Aorta (tissue), 5 donors: ENCODE results near the gene PIK3AP1. TPM values are rescaled to one million over a fixed set of nuclear protein-coding genes. Genes with fewer than 3 reads are reported as not detected.
"Not testable (repeated sequence)": the region's sequence is repeated elsewhere in the genome, so short reads cannot be mapped to it uniquely, and the experiment has no call there.

ENCODE experiments used
- ATAC-seq: fragments of 200-7000 bp; cut with Tn5 transposase; one replicate; pipeline ENCODE4 v1.9.1; 2022; ENCODE audit warnings: moderate library complexity; ENCODE audit not compliant: low FRiP score
- DNase-seq, 2 donors: peaks; one replicate each; pipeline ENCODE4 v3.0.0-alpha.2; 2020
- H3K27ac ChIP-seq, 2 donors: one replicate each; pipeline ENCODE4 v1.5.1; 2013; ENCODE audit warnings: low read length in 2 of 2, mild to moderate bottlenecking in 2 of 2, moderate library complexity in 2 of 2, control low read depth in 1 of 2, inconsistent platforms in 1 of 2, low read depth in 1 of 2
- H3K27me3 ChIP-seq, 2 donors: one replicate each; pipeline ENCODE4 v1.6.1; 2013; ENCODE audit warnings: control low read depth in 1 of 2, low read length in 1 of 2, mild to moderate bottlenecking in 1 of 2, moderate library complexity in 1 of 2; ENCODE audit not compliant: insufficient read depth in 2 of 2, control insufficient read depth in 1 of 2
- H3K36me3 ChIP-seq, 2 donors: one replicate each; pipeline ENCODE4 v1.6.1; 2013; ENCODE audit warnings: control low read depth in 1 of 2, low read length in 1 of 2, mild to moderate bottlenecking in 1 of 2; ENCODE audit not compliant: insufficient read depth in 2 of 2, control insufficient read depth in 1 of 2
- H3K4me1 ChIP-seq, 2 donors: one replicate each; pipeline ENCODE4 v1.6.1; 2013; ENCODE audit warnings: low read length in 2 of 2, control low read depth in 1 of 2, mild to moderate bottlenecking in 1 of 2, moderate library complexity in 1 of 2; ENCODE audit not compliant: insufficient read depth in 2 of 2, control insufficient read depth in 1 of 2
- H3K4me3 ChIP-seq, 2 donors: one replicate each; pipeline ENCODE4 v1.5.1; 2013; ENCODE audit warnings: low read length in 2 of 2, control low read depth in 1 of 2, mild to moderate bottlenecking in 1 of 2
- H3K9me3 ChIP-seq: one replicate; pipeline ENCODE4 v1.6.1; 2013; ENCODE audit warnings: mild to moderate bottlenecking, low read length; ENCODE audit not compliant: control insufficient read depth
- WGBS, 2 donors: extraction: QIAGEN DNeasy Blood & Tissue Kit; methylation state at CpG; one replicate each; pipeline ENCODE4 v1.1.7; 2013; 5-methylcytosine and 5-hydroxymethylcytosine counted together
- intact Hi-C, 2 donors: fragments of 100-400 bp; cut with DNase I; formaldehyde crosslinking; loops; one replicate each; pipeline versions ENCODE4 v1.14.2 to v1.15.0; 2022
- polyA plus RNA-seq, 2 donors: library from polyadenylated mRNA; stranded (reverse); fragments of 200-250 nt; gene quantifications; one replicate each; pipeline ENCODE4 v1.2.3, GENCODE V29; 2013
- total RNA-seq, 2 donors: library from RNA; stranded (reverse); fragmentation: NEBNext Ultra II Directional; extraction: Animal tissue kit (Norgen Biotek cat#: 25700); gene quantifications; one replicate each; pipeline ENCODE4 v1.2.1, GENCODE V29; 2021
- donor health status: healthy with polysubstance abuse.
- donor health status: Bipolar disorder and iron deficiency.
- donor health status: DM: no; HTN: no; CAD: no.
- donor health status: DM: no; HTN: no; CAD: no.
- donor health status: DM: yes; HTN: yes; CAD: no.

Gene PIK3AP1
- total and polyA plus RNA-seq, 4 donors = 1.9 to 23.4 (median 11.9) TPM

- H3K4me1 ChIP-seq = no peaks in the 10 kb centered on the region
- no peak overlapping the region for H3K27ac ChIP-seq
- DNase-seq (no peak), ATAC-seq (no peak)
- no peak overlapping the region for H3K4me3 ChIP-seq
- no peaks in the 10 kb centered on the region for H3K9me3 ChIP-seq
- WGBS, 2 donors = 92% methylated on average over 7 of the region's 7 CpGs
- H3K27me3 ChIP-seq = no peaks in the 10 kb centered on the region
- intact Hi-C loops = no loop called here
- H3K36me3 ChIP-seq = no peaks in the 10 kb centered on the region
These were observed 19.8 kb upstream of the PIK3AP1 start for GRCh38 chr10:96740141-96740540.

DNA sequence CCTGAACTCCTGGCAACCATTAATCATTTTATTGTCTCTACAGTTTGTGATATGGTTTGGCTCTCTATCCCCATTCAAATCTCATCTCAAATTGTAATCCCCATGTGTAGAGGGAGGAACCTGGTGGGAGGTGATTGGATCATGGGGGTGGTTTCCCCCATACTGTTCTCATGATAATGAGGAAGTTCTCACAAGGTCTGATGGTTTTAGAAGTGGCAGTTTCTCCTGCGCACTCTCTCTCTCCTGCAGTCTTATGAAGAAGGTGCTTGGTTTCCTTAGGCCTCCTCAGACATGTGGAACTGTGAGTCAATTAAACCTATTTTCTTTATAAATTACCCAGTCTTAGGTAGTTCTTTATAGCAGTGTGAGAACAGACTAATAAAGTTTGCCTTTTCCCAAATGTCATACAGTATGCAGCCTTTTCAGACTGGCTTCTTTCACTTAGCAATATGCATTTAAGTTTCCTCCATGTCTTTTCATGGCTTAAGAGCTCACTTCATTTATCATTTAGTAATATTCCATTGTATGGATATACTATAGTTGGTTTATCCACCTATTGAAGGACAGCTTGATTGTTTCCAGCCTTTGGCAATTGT, 17.1 kb upstream of the PIK3AP1 start:
- DNase-seq, intact Hi-C loops, H3K4me3 ChIP-seq: not testable (repeated sequence)

GRCh38 chr10:96724621-96725020, 4.3 kb upstream of the PIK3AP1 start:
- intact Hi-C loops = no loop called here
- WGBS, 2 donors = 84 to 89% methylated on average over 6 of the region's 6 CpGs
- H3K27me3 ChIP-seq = no peaks in the 10 kb centered on the region

More for the DNA sequence above, 17.1 kb upstream of the PIK3AP1 start:
- not testable (repeated sequence) for H3K27ac ChIP-seq, H3K36me3 ChIP-seq, H3K4me1 ChIP-seq, H3K9me3 ChIP-seq, H3K27me3 ChIP-seq, ATAC-seq
- 93% methylated on average over 1 of the region's 1 CpG for WGBS, 2 donors

GRCh38 chr10:96721207-96721572, 876 bp upstream of the PIK3AP1 start:
- ATAC-seq = no peak
- 36 to 46% methylated on average over 4 of the region's 4 CpGs for WGBS, 2 donors
- Histone ChIP-seq H3K27me3 (no peaks in the 10 kb centered on the region), H3K4me1 (peaks cover 0 to 5% of the 10 kb centered on the region in 2 donors), H3K4me3 (no peak overlapping the region), H3K27ac (no peak overlapping the region), H3K9me3 (no peaks in the 10 kb centered on the region), H3K36me3 (no peaks in the 10 kb centered on the region)
- intact Hi-C loops = no loop called here
- DNase-seq = no peak

More at GRCh38 chr10:96724621-96725020, 4.3 kb upstream of the PIK3AP1 start:
- H3K4me1 ChIP-seq = peaks cover 0 to 5% of the 10 kb centered on the region in 2 donors
- no peak for ATAC-seq
- H3K27ac ChIP-seq = no peak overlapping the region
- DNase-seq = no peak
- H3K9me3 ChIP-seq = no peaks in the 10 kb centered on the region
- H3K4me3 ChIP-seq = no peak overlapping the region
- no peaks in the 10 kb centered on the region for H3K36me3 ChIP-seq

GRCh38 chr10:96719850-96720421, 378 bp downstream of the PIK3AP1 start:
- H3K27ac ChIP-seq = no peak overlapping the region
- H3K27me3 ChIP-seq = no peaks in the 10 kb centered on the region
- intact Hi-C loops = no loop called here
- no peaks in the 10 kb centered on the region for H3K9me3 ChIP-seq
- peak overlapping the region; percentile 21 to 74 for H3K4me3 ChIP-seq
- DNase-seq = peak; percentile 85 to 87
- ATAC-seq = peak; percentile 80
- WGBS, 2 donors = 9 to 12% methylated on average over 33 to 38 of the region's 38 CpGs
- peaks cover 0 to 5% of the 10 kb centered on the region in 2 donors for H3K4me1 ChIP-seq
- no peaks in the 10 kb centered on the region for H3K36me3 ChIP-seq

DNA sequence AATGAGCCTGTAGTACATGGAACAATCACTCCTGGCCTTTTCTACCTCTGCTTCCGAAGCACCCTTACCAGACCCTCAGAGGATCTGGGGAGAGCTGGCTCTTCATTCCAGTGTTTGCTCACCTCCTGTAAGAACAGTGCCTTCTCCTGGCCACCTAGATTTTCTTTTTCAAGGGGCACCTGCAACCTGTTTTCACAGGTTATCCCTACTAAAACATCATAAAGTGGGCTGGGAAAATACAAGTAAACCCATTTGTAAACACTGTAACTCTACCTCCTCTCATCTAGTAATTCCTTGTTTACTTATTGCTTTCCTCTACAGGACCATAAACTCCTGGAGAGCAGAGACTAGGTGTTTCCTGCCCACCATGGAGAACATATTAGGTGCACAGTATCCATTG, 1.1 kb downstream of the PIK3AP1 start:
- Histone ChIP-seq H3K4me3 (no peak overlapping the region), H3K27ac (no peak overlapping the region), H3K9me3 (no peaks in the 10 kb centered on the region), H3K27me3 (no peaks in the 10 kb centered on the region), H3K4me1 (peaks cover 0 to 5% of the 10 kb centered on the region in 2 donors), H3K36me3 (no peaks in the 10 kb centered on the region)
- 98 to 100% methylated on average over 1 of the region's 1 CpG for WGBS, 2 donors
- no peak for DNase-seq
- intact Hi-C loops = no loop called here
- ATAC-seq = no peak

- Histone ChIP-seq H3K4me3 (no peak overlapping the region), H3K4me1 (peaks cover 0 to 5% of the 10 kb centered on the region in 2 donors), H3K27ac (no peak overlapping the region), H3K36me3 (no peaks in the 10 kb centered on the region), H3K27me3 (no peaks in the 10 kb centered on the region), H3K9me3 (no peaks in the 10 kb centered on the region)
- intact Hi-C loops = no loop called here
- 89 to 97% methylated on average over 11 to 12 of the region's 12 CpGs for WGBS, 2 donors
- DNase-seq = peak in 1 of 2 donors; percentile 53
- ATAC-seq = no peak
These were observed 1.9 kb downstream of the PIK3AP1 start for GRCh38 chr10:96718304-96718990.

DNA sequence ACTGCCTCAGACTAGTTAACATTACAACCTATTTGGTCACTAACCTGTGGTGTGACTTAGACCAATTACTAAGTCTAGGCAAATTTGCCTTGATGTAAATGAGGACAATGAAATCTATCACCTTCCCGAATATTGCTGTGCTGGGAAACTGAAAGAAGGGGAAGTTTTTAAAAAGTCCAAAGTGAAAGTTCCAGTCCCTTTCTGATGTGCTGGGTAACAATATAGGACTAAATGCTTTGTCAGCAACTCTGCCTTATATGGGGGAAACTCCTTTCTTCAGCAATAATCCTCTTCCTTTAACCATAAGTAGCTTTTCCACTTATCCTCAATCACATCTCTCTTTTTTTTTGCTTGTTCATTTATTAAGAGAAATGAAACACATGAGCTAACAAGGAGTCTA, 3.9 kb downstream of the PIK3AP1 start:
- H3K4me3 ChIP-seq = no peak overlapping the region
- WGBS, 2 donors = 86 to 93% methylated on average over 1 of the region's 1 CpG
- no peak for DNase-seq
- no peaks in the 10 kb centered on the region for H3K36me3 ChIP-seq
- intact Hi-C loops = no loop called here
- no peak for ATAC-seq
- H3K27ac ChIP-seq = no peak overlapping the region
- H3K4me1 ChIP-seq = peaks cover 0 to 5% of the 10 kb centered on the region in 2 donors
- H3K27me3 ChIP-seq = no peaks in the 10 kb centered on the region
- H3K9me3 ChIP-seq = no peaks in the 10 kb centered on the region
